WI38 (cell line): Measurements from ENCODE around the gene RAB7B.

Experiments used
- H3K4me3 ChIP-seq: 2 replicates; pipeline ENCODE4 v1.5.1; 2011; ENCODE audit warnings: low read depth, mild to moderate bottlenecking, control low read depth, low read length
- CTCF ChIP-seq: IDR thresholded peaks from 2 replicates; pipeline ENCODE4 v1.5.1; 2012; ENCODE audit warnings: low read depth, mild to moderate bottlenecking, control low read depth, low read length

RAB7B gene

GRCh38 chr1:205939690-205940330 is 63.4 kb downstream of the RAB7B start:
- no peak overlapping the region for H3K4me3 ChIP-seq
- peak; percentile 5; the same call in 1 of the 2 replicates for TF ChIP-seq CTCF

- no peak for TF ChIP-seq CTCF
These were observed 64.5 kb downstream of the RAB7B start for GRCh38 chr1:205938682-205939081.

GRCh38 chr1:205936846-205937586 is 66.2 kb downstream of the RAB7B start:
- TF ChIP-seq CTCF: no peak
- H3K4me3 ChIP-seq: no peak overlapping the region

More at GRCh38 chr1:205938682-205939081, 64.5 kb downstream of the RAB7B start:
- no peak overlapping the region for H3K4me3 ChIP-seq

- no peak overlapping the region for H3K4me3 ChIP-seq
- TF ChIP-seq CTCF: no peak
These were observed 66.9 kb downstream of the RAB7B start for GRCh38 chr1:205936311-205936710.

- TF ChIP-seq CTCF: no peak
- H3K4me3 ChIP-seq: no peak overlapping the region
These were observed 67.3 kb downstream of the RAB7B start for GRCh38 chr1:205935869-205936268.

- TF ChIP-seq CTCF: no peak
- no peak overlapping the region for H3K4me3 ChIP-seq
These were observed 68.4 kb downstream of the RAB7B start for GRCh38 chr1:205934788-205935187.
